ENCODE measurements around the gene GSTT2B. TPM values are rescaled to one million over a fixed set of nuclear protein-coding genes. Genes with fewer than 3 reads are reported as not detected.

GSTT2B gene
- total and polyA plus RNA-seq, 2 of the 8 experiments (the other 6 are each of a cell fraction or from before 2014, with no cell fraction given), result 6.3 to 13.3 TPM

- TF ChIP-seq CHD7 (IDR thresholded peaks at IDR 0.05; ENCODE audit: insufficient replicate concordance, low read length), result no peak
- TF ChIP-seq SRF (IDR thresholded peaks at IDR 0.05; ENCODE audit: low read depth, low read length), result no peak
- no peak for TF ChIP-seq SUZ12 (IDR thresholded peaks at IDR 0.05; ENCODE audit: low read length)
- TF ChIP-seq RFX5 (IDR thresholded peaks at IDR 0.05; ENCODE audit: borderline replicate concordance, low read depth, low read length), result no peak
- no peak for TF ChIP-seq FOSL1 (IDR thresholded peaks at IDR 0.05; ENCODE audit: insufficient read depth, low read depth, low read length)
- TF ChIP-seq ZNF274 (IDR thresholded peaks at IDR 0.05; ENCODE audit: borderline replicate concordance, extremely low read depth, low read length), result no peak
- TF ChIP-seq SIX5 (IDR thresholded peaks at IDR 0.05; ENCODE audit: low read depth, low read length), result no peak
- no peak for TF ChIP-seq E2F6 (IDR thresholded peaks at IDR 0.05)
- TF ChIP-seq SIN3A (conservative IDR thresholded peaks at IDR 0.05 in 1 of 2, IDR thresholded peaks at IDR 0.05 in 1 of 2; ENCODE audit: low read depth in 1 of 2, low read length in 2 of 2), result no peak
- TF ChIP-seq CHD2 (IDR thresholded peaks at IDR 0.05; ENCODE audit: low read length), result no peak
Observed at GRCh38 chr22:24007253-24008021, 46.4 kb upstream of the GSTT2B start (continued).
